WTC11 (cell line): Measurements from ENCODE around the gene OR5A1.

ENCODE experiments used
- ARID4B ChIP-seq: sonication (generic); formaldehyde crosslinking; IDR thresholded peaks from 2 replicates; pipeline ENCODE4 v1.8.0; 2023; ENCODE audit warnings: missing genetic modification reagents, mild to moderate bottlenecking, borderline replicate concordance
- CTCF ChIP-seq: fragments of 200-600 bp; IDR thresholded peaks from 2 replicates; pipeline ENCODE4 v1.8.0; 2022; ENCODE audit warnings: antibody characterized with exemption
- NFYB ChIP-seq: sonication (generic); formaldehyde crosslinking; conservative IDR thresholded peaks from 2 replicates; pipeline ENCODE4 v1.8.0; 2022; ENCODE audit warnings: low read depth, missing genetic modification reagents
- NR3C1 ChIP-seq: sonication (generic); formaldehyde crosslinking; conservative IDR thresholded peaks from 2 replicates; pipeline ENCODE4 v1.8.1; 2023; ENCODE audit warnings: low read depth, mild to moderate bottlenecking, missing genetic modification reagents
- TP53 ChIP-seq: sonication (generic); formaldehyde crosslinking; IDR thresholded peaks from 2 replicates; pipeline ENCODE4 v1.8.1; 2023; ENCODE audit warnings: mild to moderate bottlenecking, missing genetic modification reagents
- ZNF416 ChIP-seq: fragments of 250-450 bp; sonication (Bioruptor Pico); IDR thresholded peaks from 2 replicates; pipeline ENCODE4 v1.9.0; 2021; ENCODE audit warnings: mild to moderate bottlenecking, inconsistent platforms
- TF ChIP-seq, protein P1 (sequence below): sonication (generic); formaldehyde crosslinking; IDR thresholded peaks from 2 replicates; pipeline ENCODE4 v1.8.0; 2022; ENCODE audit warnings: mild to moderate bottlenecking, missing genetic modification reagents
- TF ChIP-seq, protein P2 (sequence below): sonication (generic); formaldehyde crosslinking; IDR thresholded peaks from 2 replicates; pipeline ENCODE4 v1.8.1; 2022; ENCODE audit warnings: low read depth, missing genetic modification reagents, borderline replicate concordance

- no peak for TF ChIP-seq NR3C1 (CRISPR knock-in tag)
- TF ChIP-seq NFYB (CRISPR knock-in tag): no peak
- no peak for TF ChIP-seq CTCF
- TF ChIP-seq ZNF416 (CRISPR knock-in tag): no peak
- TF ChIP-seq, protein P1, sequence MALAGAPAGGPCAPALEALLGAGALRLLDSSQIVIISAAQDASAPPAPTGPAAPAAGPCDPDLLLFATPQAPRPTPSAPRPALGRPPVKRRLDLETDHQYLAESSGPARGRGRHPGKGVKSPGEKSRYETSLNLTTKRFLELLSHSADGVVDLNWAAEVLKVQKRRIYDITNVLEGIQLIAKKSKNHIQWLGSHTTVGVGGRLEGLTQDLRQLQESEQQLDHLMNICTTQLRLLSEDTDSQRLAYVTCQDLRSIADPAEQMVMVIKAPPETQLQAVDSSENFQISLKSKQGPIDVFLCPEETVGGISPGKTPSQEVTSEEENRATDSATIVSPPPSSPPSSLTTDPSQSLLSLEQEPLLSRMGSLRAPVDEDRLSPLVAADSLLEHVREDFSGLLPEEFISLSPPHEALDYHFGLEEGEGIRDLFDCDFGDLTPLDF (CRISPR knock-in tag): no peak
- TF ChIP-seq ARID4B: no peak
- TF ChIP-seq TP53 (CRISPR knock-in tag): no peak
- TF ChIP-seq, protein P2, sequence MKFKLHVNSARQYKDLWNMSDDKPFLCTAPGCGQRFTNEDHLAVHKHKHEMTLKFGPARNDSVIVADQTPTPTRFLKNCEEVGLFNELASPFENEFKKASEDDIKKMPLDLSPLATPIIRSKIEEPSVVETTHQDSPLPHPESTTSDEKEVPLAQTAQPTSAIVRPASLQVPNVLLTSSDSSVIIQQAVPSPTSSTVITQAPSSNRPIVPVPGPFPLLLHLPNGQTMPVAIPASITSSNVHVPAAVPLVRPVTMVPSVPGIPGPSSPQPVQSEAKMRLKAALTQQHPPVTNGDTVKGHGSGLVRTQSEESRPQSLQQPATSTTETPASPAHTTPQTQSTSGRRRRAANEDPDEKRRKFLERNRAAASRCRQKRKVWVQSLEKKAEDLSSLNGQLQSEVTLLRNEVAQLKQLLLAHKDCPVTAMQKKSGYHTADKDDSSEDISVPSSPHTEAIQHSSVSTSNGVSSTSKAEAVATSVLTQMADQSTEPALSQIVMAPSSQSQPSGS (CRISPR knock-in tag): no peak
These were observed 19.2 kb upstream of the OR5A1 start for GRCh38 chr11:59417023-59417422.
